PC-9 (cell line): ENCODE data around the gene BSPRY. TPM values are rescaled to one million over a fixed set of nuclear protein-coding genes. Genes with fewer than 3 reads are reported as not detected.

ENCODE experiments used
- BruUV-seq: library from RNA; stranded (reverse); fragments of 400-500 nt; replicated peaks from 2 replicates; lab custom pipeline; 2021; lab: Mats Ljungman, UMichigan
- CTCF ChIA-PET: fragments of 300-600 bp; sonication (Branson Sonifier 250); formaldehyde crosslinking; loops from one replicate; lab custom pipeline; 2022; ENCODE audit warnings: antibody characterized with exemption; lab: Charles Lee
- POLR2A ChIA-PET: fragments of 300-600 bp; sonication (Branson Sonifier 250); formaldehyde crosslinking; loops from one replicate; lab custom pipeline; 2022; ENCODE audit warnings: antibody characterized with exemption; ENCODE audit not compliant: unreplicated experiment; lab: Charles Lee
- DNase-seq, 2 experiments: peaks; one replicate each; pipeline versions ENCODE4 v3.0.0 to v3.0.0-alpha.2; 2015 to 2022; ENCODE audit warnings: mixed read lengths in 1 of 2
- H2AFZ ChIP-seq: fragments of 200-600 bp; sonication (generic); 2 replicates; pipeline ENCODE4 v1.8.1; 2017; ENCODE audit warnings: antibody characterized with exemption
- H3F3A ChIP-seq: fragments of 200-600 bp; sonication (generic); 2 replicates; pipeline ENCODE4 v1.8.1; 2017; ENCODE audit warnings: antibody characterized with exemption, mild to moderate bottlenecking, low read depth; ENCODE audit not compliant: insufficient read depth
- H3K27ac ChIP-seq: fragments of 200-600 bp; sonication (generic); 2 replicates; pipeline ENCODE4 v1.6.1; 2016; ENCODE audit warnings: mixed run types
- H3K27me3 ChIP-seq: fragments of 200-600 bp; sonication (generic); 2 replicates; pipeline ENCODE4 v1.6.1; 2016; ENCODE audit warnings: low read depth, mixed run types; ENCODE audit not compliant: insufficient read depth
- H3K36me3 ChIP-seq: fragments of 200-600 bp; sonication (generic); 2 replicates; pipeline ENCODE4 v1.6.1; 2016; ENCODE audit warnings: low read depth, mixed run types
- H3K4me1 ChIP-seq: fragments of 200-600 bp; sonication (generic); replicated peaks from 2 replicates; pipeline ENCODE4 v1.6.1; 2016; ENCODE audit warnings: mixed run types; ENCODE audit not compliant: insufficient read depth
- H3K4me2 ChIP-seq: fragments of 200-600 bp; sonication (generic); 2 replicates; pipeline ENCODE4 v1.6.1; 2017; ENCODE audit warnings: mixed run types
- H3K4me3 ChIP-seq: fragments of 200-600 bp; sonication (generic); 2 replicates; pipeline ENCODE4 v1.6.1; 2016; ENCODE audit warnings: mixed run types
- H3K79me2 ChIP-seq: fragments of 200-600 bp; sonication (generic); 2 replicates; pipeline ENCODE4 v1.6.1; 2017; ENCODE audit warnings: low read depth, mixed run types
- H3K9me2 ChIP-seq: fragments of 200-600 bp; sonication (generic); 2 replicates; pipeline ENCODE4 v1.8.1; 2017; ENCODE audit warnings: mild to moderate bottlenecking; ENCODE audit not compliant: insufficient read depth
- H3K9me3 ChIP-seq: fragments of 200-600 bp; sonication (generic); 2 replicates; pipeline ENCODE4 v1.8.1; 2016; ENCODE audit warnings: low read depth; ENCODE audit not compliant: insufficient read depth
- H4K20me1 ChIP-seq: fragments of 200-600 bp; sonication (generic); 2 replicates; pipeline ENCODE4 v1.8.1; 2017; ENCODE audit not compliant: insufficient read depth
- CTCF ChIP-seq: fragments of 200-600 bp; sonication (generic); conservative IDR thresholded peaks from 2 replicates; pipeline ENCODE4 v1.6.1; 2017; ENCODE audit warnings: mixed run types, antibody characterized with exemption, mild to moderate bottlenecking, moderate library complexity
- EZH2 ChIP-seq: fragments of 200-600 bp; sonication (generic); IDR thresholded peaks from 2 replicates; pipeline ENCODE4 v1.8.0; 2017; ENCODE audit warnings: antibody characterized with exemption, low read depth
- intact Hi-C: fragments of 100-400 bp; cut with micrococcal nuclease; formaldehyde crosslinking; loops from one replicate; pipeline ENCODE4 v1.10.0; 2022; ENCODE audit not compliant: unreplicated experiment
- total RNA-seq: library from RNA; stranded (reverse); gene quantifications from 2 replicates; pipeline ENCODE4 v1.2.3, GENCODE V29; 2021

Gene BSPRY
- total RNA-seq, 1 experiment from 2014 or later, result 29.3 TPM

DNA sequence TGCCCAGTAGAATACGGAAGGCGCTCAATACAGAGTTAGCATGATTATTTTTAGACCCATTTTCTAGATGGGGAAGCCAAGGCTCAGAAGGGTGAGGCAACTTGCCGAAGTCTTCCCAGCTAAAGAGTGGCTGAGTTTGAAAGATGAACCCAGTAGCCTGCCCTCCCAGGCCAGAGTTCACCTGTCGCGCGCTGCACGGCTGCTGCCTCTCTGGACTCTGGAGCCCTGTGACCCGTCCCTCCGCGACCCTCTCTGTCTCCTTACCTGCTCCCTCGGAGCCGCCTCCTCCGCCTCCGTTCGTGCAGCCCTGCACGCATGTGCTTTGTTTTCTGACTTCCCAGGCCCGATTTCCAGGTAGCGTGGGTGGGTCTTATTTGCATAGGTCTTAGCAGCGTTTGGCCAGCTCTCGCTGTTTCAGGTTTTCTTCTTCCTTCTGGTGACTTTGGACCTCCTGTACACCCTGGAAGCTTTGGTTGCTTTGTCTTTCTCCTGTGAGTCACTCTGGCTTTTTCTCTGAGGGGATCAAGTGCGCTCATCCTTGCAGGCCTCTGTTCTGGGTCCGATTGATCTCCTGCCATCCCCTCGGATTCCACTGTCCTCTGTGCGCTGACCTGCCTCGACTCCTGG lies 46.4 kb upstream of the BSPRY start, which contains the start of gene RNF183:
TSS of gene RNF183 (minus strand) at position 585 of the 627 bp plus-strand sequence. CDS start 5,192 bp downstream, outside the sequence.
- H2AFZ ChIP-seq, result no peak within 1 kb of the TSS

DNA sequence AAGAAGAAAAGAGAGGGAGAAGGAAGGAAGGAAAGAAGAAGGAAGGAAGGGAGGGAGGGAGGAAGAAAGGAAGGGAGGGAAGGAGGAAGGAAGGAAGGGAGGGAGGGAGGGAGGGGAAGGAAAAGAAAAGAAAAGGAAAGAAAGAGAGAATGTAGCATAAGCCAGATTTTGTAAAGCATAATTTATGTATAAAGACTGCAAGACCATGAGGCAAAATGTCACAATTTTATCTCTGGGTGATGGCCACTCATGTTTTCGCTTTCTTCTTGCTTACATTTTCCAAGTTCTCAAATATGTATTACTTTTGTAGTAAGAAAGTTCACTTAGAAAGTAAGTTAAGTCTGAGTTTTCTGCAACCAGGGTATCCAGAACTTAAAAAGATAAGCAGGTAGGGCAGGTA lies 42.8 kb upstream of the BSPRY start:
- H3K36me3 ChIP-seq, result no peaks in the 10 kb centered on the region
- no peaks in the 10 kb centered on the region for H3F3A ChIP-seq
- no peaks in the 10 kb centered on the region for H4K20me1 ChIP-seq
- no peak overlapping the region for H3K4me2 ChIP-seq
- TF ChIP-seq CTCF (no peak), EZH2 (no peak)
- no peaks in the 10 kb centered on the region; the same call in 1 of the 2 replicates for H3K4me1 ChIP-seq
- DNase-seq, result no peak
- H2AFZ ChIP-seq, result no peak overlapping the region
- BruUV-seq, result no TSS peak
- no peak overlapping the region for H3K4me3 ChIP-seq
- H3K79me2 ChIP-seq, result no peaks in the 10 kb centered on the region
- ChIA-PET CTCF (no interaction called here), POLR2A (no interaction called here)
- no peaks in the 10 kb centered on the region for H3K27me3 ChIP-seq
- no peaks in the 10 kb centered on the region for H3K9me3 ChIP-seq
- no peaks in the 10 kb centered on the region for H3K9me2 ChIP-seq
- intact Hi-C loops, result no loop called here
- H3K27ac ChIP-seq, result no peak overlapping the region

More for the DNA sequence above, 46.4 kb upstream of the BSPRY start, which contains the start of gene RNF183:
- intact Hi-C loops, result no loop called here
- Histone ChIP-seq H3K27me3 (no peaks in the 10 kb centered on the region), H3K9me3 (no peaks in the 10 kb centered on the region), H3K9me2 (no peaks in the 10 kb centered on the region), H3K27ac (no peak within 1 kb of the TSS), H3K4me2 (no peak within 1 kb of the TSS), H3F3A (no peaks in the 10 kb centered on the region), H3K36me3 (no peaks in the 10 kb centered on the region), H3K4me1 (no peaks in the 10 kb centered on the region; the same call in 1 of the 2 replicates), H4K20me1 (no peaks in the 10 kb centered on the region), H3K4me3 (no peak within 1 kb of the TSS), H3K79me2 (no peaks in the 10 kb centered on the region)
- no TSS peak for BruUV-seq
- ChIA-PET CTCF (no interaction called here), POLR2A (no interaction called here)
- TF ChIP-seq CTCF, result no peak
- TF ChIP-seq EZH2, result no peak
- no peak for DNase-seq

GRCh38 chr9:113307396-113307975 lies 41.9 kb upstream of the BSPRY start:
- no peaks in the 10 kb centered on the region for H3K9me3 ChIP-seq
- POLR2A ChIA-PET, result no interaction called here
- TF ChIP-seq EZH2, result no peak
- TF ChIP-seq CTCF, result no peak
- H3K27ac ChIP-seq, result no peak overlapping the region
- H3K79me2 ChIP-seq, result no peaks in the 10 kb centered on the region
- H3F3A ChIP-seq, result no peaks in the 10 kb centered on the region
- H3K36me3 ChIP-seq, result no peaks in the 10 kb centered on the region
- H3K9me2 ChIP-seq, result no peaks in the 10 kb centered on the region
- no TSS peak for BruUV-seq
- H3K27me3 ChIP-seq, result no peaks in the 10 kb centered on the region
- no peak overlapping the region for H3K4me3 ChIP-seq
- no peak overlapping the region for H2AFZ ChIP-seq
- intact Hi-C loops, result no loop called here
- CTCF ChIA-PET, result interaction anchor here (0.7 kb wide), 1 partner anchor 899 kb away, joined by 3 read pairs; no protein-coding TSS in a partner anchor
- H3K4me1 ChIP-seq, result no peaks in the 10 kb centered on the region; the same call in 1 of the 2 replicates
- no peaks in the 10 kb centered on the region for H4K20me1 ChIP-seq
- H3K4me2 ChIP-seq, result no peak overlapping the region
- no peak for DNase-seq
